GM12878 (cell line): ENCODE data around the gene NCKAP5. TPM values are rescaled to one million over a fixed set of nuclear protein-coding genes. Genes with fewer than 3 reads are reported as not detected.

Experiments used
- ATAC-seq: fragments of 200-7000 bp; cut with Tn5 transposase; 3 replicates; pipeline ENCODE4 v1.9.1; 2020; ENCODE audit warnings: mild to moderate bottlenecking, moderate library complexity
- BruUV-seq: library from RNA; stranded (reverse); fragments of 400-500 nt; replicated peaks from 2 replicates; lab custom pipeline; 2021; lab: Mats Ljungman, UMichigan
- CTCF ChIA-PET: fragments of 300-600 bp; sonication (Branson Sonifier 250); formaldehyde crosslinking; extraction: SDS; loops from one replicate; lab custom pipeline; 2021; ENCODE audit warnings: inconsistent platforms; lab: Yijun Ruan, JAX
- POLR2A ChIA-PET: fragments of 350-600 bp; formaldehyde crosslinking; extraction: SDS; loops from one replicate; lab custom pipeline; 2021; ENCODE audit warnings: inconsistent platforms; lab: Charles Lee
- RAD21 ChIA-PET: fragments of 300-600 bp; sonication (Branson Sonifier 250); formaldehyde crosslinking; loops from one replicate; lab custom pipeline; 2023; ENCODE audit warnings: antibody characterized with exemption; ENCODE audit not compliant: unreplicated experiment; lab: Charles Lee
- SMC1A ChIA-PET: fragments of 300-600 bp; sonication (Branson Sonifier 250); formaldehyde crosslinking; loops from one replicate; lab custom pipeline; 2023; ENCODE audit not compliant: unreplicated experiment, uncharacterized antibody; lab: Charles Lee
- DNase-seq: peaks from one replicate; pipeline ENCODE4 v3.0.0-alpha.2; 2011; ENCODE audit warnings: low read depth, low spot score
- FAIRE-seq: peaks from 3 replicates; lab custom pipeline; 2011; peaks lifted over from hg19 to GRCh38; lab: Jason Lieb, UNC
- H2AFZ ChIP-seq: 2 replicates; pipeline ENCODE4 v1.6.0; 2011; ENCODE audit warnings: low read depth, low read length, control low read depth; ENCODE audit not compliant: control insufficient read depth
- H3K27ac ChIP-seq: 2 replicates; pipeline ENCODE4 v1.5.1; 2011; ENCODE audit warnings: control low read depth; ENCODE audit not compliant: control insufficient read depth, insufficient read depth
- H3K27me3 ChIP-seq, 2 experiments: replicated peaks in 1 of 2; 2 replicates each; pipeline versions ENCODE4 v1.6.0 to v1.6.1; 2011; ENCODE audit warnings: low read length in 1 of 2; ENCODE audit not compliant: control insufficient read depth in 2 of 2, insufficient read depth in 2 of 2
- H3K36me3 ChIP-seq, 2 experiments: 2 replicates each; pipeline ENCODE4 v1.5.1; 2011; ENCODE audit warnings: low read length in 1 of 2; ENCODE audit not compliant: control insufficient read depth in 2 of 2, insufficient read depth in 2 of 2
- H3K4me1 ChIP-seq: 2 replicates; pipeline ENCODE4 v1.6.1; 2011; ENCODE audit warnings: mild to moderate bottlenecking, low read length, moderate library complexity, mixed read lengths; ENCODE audit not compliant: control insufficient read depth, insufficient read depth
- H3K4me2 ChIP-seq: 2 replicates; pipeline ENCODE4 v1.6.0; 2011; ENCODE audit warnings: control low read depth; ENCODE audit not compliant: control insufficient read depth, insufficient read depth
- H3K4me3 ChIP-seq: fragments of 200-600 bp; sonication (generic); 2 replicates; pipeline ENCODE4 v1.5.1; 2016
- H3K79me2 ChIP-seq: 2 replicates; pipeline ENCODE4 v1.6.0; 2011; ENCODE audit warnings: low read length; ENCODE audit not compliant: control insufficient read depth, insufficient read depth
- H3K9ac ChIP-seq: 2 replicates; pipeline ENCODE4 v1.8.0; 2011; ENCODE audit warnings: low read length, control low read depth, mixed read lengths; ENCODE audit not compliant: control insufficient read depth, insufficient read depth
- H3K9me3 ChIP-seq: replicated peaks from 3 replicates; pipeline ENCODE4 v1.5.1; 2011; ENCODE audit warnings: mild to moderate bottlenecking, low read length; ENCODE audit not compliant: control insufficient read depth, insufficient read depth
- H4K20me1 ChIP-seq: 2 replicates; pipeline ENCODE4 v1.6.0; 2011; ENCODE audit not compliant: control insufficient read depth, insufficient read depth
- ASH2L ChIP-seq: fragments of 300-600, 200-600 bp; sonication (generic); IDR thresholded peaks from 2 replicates; pipeline ENCODE4 v1.6.1; 2017; ENCODE audit warnings: low read depth, mild to moderate bottlenecking, borderline replicate concordance
- BCLAF1 ChIP-seq: fragments of 450-650 bp; IDR thresholded peaks from 2 replicates; pipeline ENCODE4 v1.6.1; 2017; ENCODE audit warnings: antibody characterized with exemption, mild to moderate bottlenecking, moderate library complexity
- NR2F1 ChIP-seq: fragments of 450-650 bp; conservative IDR thresholded peaks from 2 replicates; pipeline ENCODE4 v1.6.1; 2017; ENCODE audit warnings: mild to moderate bottlenecking
- PAX8 ChIP-seq: fragments of 450-650 bp; IDR thresholded peaks from 2 replicates; pipeline ENCODE4 v1.6.1; 2017; ENCODE audit warnings: mild to moderate bottlenecking, moderate library complexity
- SIX5 ChIP-seq: IDR thresholded peaks from 2 replicates; pipeline ENCODE4 v1.6.1; 2011; ENCODE audit warnings: mild to moderate bottlenecking, low read depth, low read length, moderate library complexity; ENCODE audit not compliant: severe bottlenecking
- SMARCA5 ChIP-seq: fragments of 450-650 bp; IDR thresholded peaks from 2 replicates; pipeline ENCODE4 v1.6.1; 2017; ENCODE audit warnings: mild to moderate bottlenecking
- SPI1 ChIP-seq: IDR thresholded peaks from 2 replicates; pipeline ENCODE4 v1.6.1; 2011; ENCODE audit warnings: low read depth, mild to moderate bottlenecking, low read length, moderate library complexity, borderline replicate concordance; ENCODE audit not compliant: insufficient read depth
- STAT3 ChIP-seq: IDR thresholded peaks from 2 replicates; pipeline ENCODE4 v1.6.1; 2011; ENCODE audit warnings: low read depth, low read length, improper control_type of control experiment
- ZNF207 ChIP-seq: fragments of 450-650 bp; IDR thresholded peaks from 2 replicates; pipeline ENCODE4 v1.6.1; 2014; ENCODE audit warnings: antibody characterized with exemption, mild to moderate bottlenecking, borderline replicate concordance
- WGBS: methylation state at CpG from one replicate; pipeline ENCODE4 v1.1.6; 2016; ENCODE audit warnings: low lambda C conversion rate; ENCODE audit not compliant: insufficient replicate concordance, insufficient coverage; ENCODE audit errors: missing lambda C conversion rate; 5-methylcytosine and 5-hydroxymethylcytosine counted together
- in situ Hi-C: fragments of 300-500 bp; cut with MboI; formaldehyde crosslinking; loops from 9 replicates; pipeline ENCODE4 v1.14.3; 2018; ENCODE audit warnings: mixed read lengths
- intact Hi-C: fragments of 100-400 bp; cut with micrococcal nuclease; formaldehyde crosslinking; loops from one replicate; pipeline ENCODE4 v1.14.2; 2022; ENCODE audit not compliant: unreplicated experiment
- polyA plus RNA-seq, 11 experiments: library from polyadenylated mRNA; depleted of rRNA in 4 of 11; unstranded in 6 of 11; stranded (reverse) in 5 of 11; fragments of >200 nt; fragmentation: Nextera tagmentation in 4 of 11; fragmentation: Illumina TruSeq in 1 of 11; extraction: Ambion mirVana in 4 of 11; extraction: Trizol in 1 of 11; gene quantifications; 1 replicate in 1 of 11; 2 replicates in 10 of 11; pipeline versions ENCODE4 v1.2.1 to v1.2.3, GENCODE V29; 2011 to 2016; ENCODE audit warnings: inconsistent platforms in 2 of 11, missing spikeins in 2 of 11, low read depth in 1 of 11
- total RNA-seq, 4 experiments: library from RNA; depleted of rRNA in 3 of 4; stranded (reverse); fragments of >200 nt in 3 of 4; fragmentation: Illumina TruSeq in 1 of 4; extraction: Trizol in 1 of 4; gene quantifications; 2 replicates each; pipeline versions ENCODE4 v1.2.1 to v1.2.3, GENCODE V29; 2013 to 2021

NCKAP5 gene
- total and polyA plus RNA-seq, 10 of the 15 experiments (the other 5 are each of a cell fraction or from before 2014, with no cell fraction given), result 0.06 to 0.44 (median 0.16) TPM

- no peak for TF ChIP-seq PAX8
- peak; percentile 50; the same call in 1 of the 2 replicates for TF ChIP-seq NR2F1
- no peak for TF ChIP-seq BCLAF1
- no peak for TF ChIP-seq ASH2L
- TF ChIP-seq SMARCA5, result no peak
- TF ChIP-seq STAT3, result no peak
- TF ChIP-seq, all 136 proteins: peak for 5
Measured at GRCh38 chr2:133135035-133135654, 433.1 kb downstream of the NCKAP5 start (continued).

- intact Hi-C loops (no loop called here), in situ Hi-C loops (no loop called here)
- peak; percentile 76 for ATAC-seq
- 0% methylated on average over 3 of the region's 3 CpGs for WGBS
- no peaks in the 10 kb centered on the region for H3K4me1 ChIP-seq
- no peaks in the 10 kb centered on the region for H3K79me2 ChIP-seq
- no peak overlapping the region for H3K9ac ChIP-seq
- ChIA-PET SMC1A (interaction anchor here (0.7 to 1.6 kb wide), 10 partner anchors 10 to 584 kb away, joined by 3 to 11 read pairs (median 3); no protein-coding TSS in a partner anchor), RAD21 (interaction anchor here (1.3 to 1.5 kb wide), 2 partner anchors 10 to 584 kb away, joined by 3 to 4 read pairs; no protein-coding TSS in a partner anchor), POLR2A (no interaction called here), CTCF (interaction anchor here (0.6 to 2.0 kb wide), 6 partner anchors 11 to 454 kb away, joined by 3 to 6 read pairs (median 3); no protein-coding TSS in a partner anchor)
- no peaks in the 10 kb centered on the region for H3K27me3 ChIP-seq
- H3K4me3 ChIP-seq, result no peak overlapping the region
- no peak overlapping the region for H3K4me2 ChIP-seq
- H4K20me1 ChIP-seq, result no peaks in the 10 kb centered on the region
- no peak overlapping the region for H3K27ac ChIP-seq
- FAIRE-seq, result no peak
- TF ChIP-seq SPI1 (peak; percentile 60; the same call in 1 of the 2 replicates), ZNF207 (no peak), SIX5 (no peak)
- no peak overlapping the region for H2AFZ ChIP-seq
- H3K9me3 ChIP-seq, result no peaks in the 10 kb centered on the region
- BruUV-seq, result no TSS peak
- no peaks in the 10 kb centered on the region for H3K36me3 ChIP-seq
- no peak for DNase-seq
Measured at GRCh38 chr2:133130548-133131246, 437.6 kb downstream of the NCKAP5 start.
